Lung (tissue), 12 donors: ENCODE results near the gene CD93. TPM values are rescaled to one million over a fixed set of nuclear protein-coding genes. Genes with fewer than 3 reads are reported as not detected.
A peak's percentile ranks its signal among the peaks of the same experiment; 100 is the strongest.

Source experiments
- ATAC-seq: fragments of 200-7000 bp; cut with Tn5 transposase; one replicate; pipeline ENCODE4 v1.9.1; 2020; ENCODE audit warnings: moderate number of reproducible peaks; ENCODE audit not compliant: insufficient read depth, low FRiP score
- DNase-seq, 3 donors: peaks; one replicate each; pipeline ENCODE4 v3.0.0-alpha.2; 2013 to 2017
- H3K27ac ChIP-seq, 2 donors: one replicate each; pipeline ENCODE4 v1.5.1; 2013; ENCODE audit warnings: mild to moderate bottlenecking in 2 of 2, moderate library complexity in 2 of 2, control low read depth in 1 of 2, inconsistent platforms in 1 of 2, low read depth in 1 of 2, low read length in 1 of 2
- H3K27me3 ChIP-seq, 3 donors: one replicate each; pipeline ENCODE4 v1.5.1; 2013; ENCODE audit warnings: low read length in 2 of 3; ENCODE audit not compliant: control insufficient read depth in 3 of 3, insufficient read depth in 3 of 3
- H3K36me3 ChIP-seq, 4 donors: one replicate each; pipeline ENCODE4 v1.5.1; 2013; ENCODE audit warnings: low read length in 4 of 4, mild to moderate bottlenecking in 1 of 4, moderate library complexity in 1 of 4; ENCODE audit not compliant: control insufficient read depth in 4 of 4, insufficient read depth in 4 of 4
- H3K4me1 ChIP-seq, 5 donors: one replicate each; pipeline ENCODE4 v1.5.1; 2013; ENCODE audit warnings: low read length in 5 of 5, mild to moderate bottlenecking in 2 of 5, moderate library complexity in 1 of 5; ENCODE audit not compliant: control insufficient read depth in 5 of 5, insufficient read depth in 5 of 5
- H3K4me3 ChIP-seq: one replicate; pipeline ENCODE4 v1.5.1; 2013; ENCODE audit warnings: mild to moderate bottlenecking, control low read depth, moderate library complexity
- H3K9ac ChIP-seq, 2 donors: one replicate each; pipeline ENCODE4 v1.5.1; 2013; ENCODE audit warnings: low read length in 2 of 2, control low read depth in 1 of 2; ENCODE audit not compliant: insufficient read depth in 1 of 2
- H3K9me3 ChIP-seq, 4 donors: one replicate each; pipeline ENCODE4 v1.5.1; 2013; ENCODE audit warnings: low read length in 3 of 4, mild to moderate bottlenecking in 1 of 4, moderate library complexity in 1 of 4; ENCODE audit not compliant: control insufficient read depth in 4 of 4, insufficient read depth in 3 of 4
- CTCF ChIP-seq: IDR thresholded peaks from 2 replicates; pipeline ENCODE4 v1.5.1; 2012; ENCODE audit warnings: mild to moderate bottlenecking; ENCODE audit errors: control extremely low read depth, extremely low read depth
- WGBS, 2 donors: extraction: QIAGEN DNeasy Blood & Tissue Kit; methylation state at CpG; one replicate each; pipeline ENCODE4 v1.1.7; 2013; 5-methylcytosine and 5-hydroxymethylcytosine counted together
- polyA plus RNA-seq, 2 donors: library from polyadenylated mRNA; stranded (reverse); fragments of 200-250 nt; gene quantifications; one replicate each; pipeline ENCODE4 v1.2.1, GENCODE V29; 2013
- total RNA-seq, 2 donors: library from RNA; depleted of rRNA in 1 of 2; stranded (reverse); fragments of >200 nt in 1 of 2; gene quantifications; one replicate each; pipeline ENCODE4 v1.2.1, GENCODE V29; 2014 to 2021
- donor health status: control.
- donor health status: control.
- donor health status: Bipolar disorder and iron deficiency.
- donor health status: healthy.
- donor health status: DM: yes; HTN: yes; CAD: no.

Gene CD93
- total and polyA plus RNA-seq, 4 donors = 17.9 to 239 (median 126) TPM

- DNase-seq = no peak
- H3K9me3 ChIP-seq = peaks cover 0 to 2% (median 0%) of the 10 kb centered on the region in 4 donors
- no peaks in the 10 kb centered on the region for H3K36me3 ChIP-seq
- H3K27me3 ChIP-seq = no peaks in the 10 kb centered on the region
- H3K4me1 ChIP-seq = peaks cover 0 to 25% (median 0%) of the 10 kb centered on the region in 5 donors
- 80% methylated on average over 12 of the region's 12 CpGs for WGBS, 2 donors
- H3K27ac ChIP-seq = peak overlapping the region in 1 of 2 donors; percentile 16
- H3K4me3 ChIP-seq = no peak overlapping the region
- ATAC-seq = no peak
- H3K9ac ChIP-seq = no peak overlapping the region
- no peak for TF ChIP-seq CTCF
These were observed 43.9 kb upstream of the CD93 start for GRCh38 chr20:23129891-23130621.

GRCh38 chr20:23129266-23129665 is 43.1 kb upstream of the CD93 start:
- Histone ChIP-seq H3K36me3 (no peaks in the 10 kb centered on the region), H3K4me1 (peaks cover 0 to 25% (median 0%) of the 10 kb centered on the region in 5 donors), H3K9me3 (peaks cover 0 to 2% (median 0%) of the 10 kb centered on the region in 4 donors), H3K4me3 (no peak overlapping the region), H3K27ac (no peak overlapping the region), H3K27me3 (no peaks in the 10 kb centered on the region), H3K9ac (peak overlapping the region in 1 of 2 donors; percentile 16)
- no peak for TF ChIP-seq CTCF
- WGBS, 2 donors = 51 to 68% methylated on average over 2 of the region's 2 CpGs
- DNase-seq = no peak
- ATAC-seq = no peak

GRCh38 chr20:23128461-23129125 is 42.5 kb upstream of the CD93 start:
- TF ChIP-seq CTCF = no peak
- H3K36me3 ChIP-seq = no peaks in the 10 kb centered on the region
- no peaks in the 10 kb centered on the region for H3K27me3 ChIP-seq
- H3K9ac ChIP-seq = no peak overlapping the region
- ATAC-seq (no peak), DNase-seq (no peak)
- peaks cover 0 to 25% (median 0%) of the 10 kb centered on the region in 5 donors for H3K4me1 ChIP-seq
- WGBS, 2 donors = 84% methylated on average over 13 of the region's 13 CpGs
- no peak overlapping the region for H3K27ac ChIP-seq
- H3K9me3 ChIP-seq = peaks cover 0 to 1% (median 0%) of the 10 kb centered on the region in 4 donors
- H3K4me3 ChIP-seq = no peak overlapping the region
